MM.1S (cell line): ENCODE data around the gene PTH1R.

Source experiments
- EZH2 ChIP-seq: fragments of 300-600 bp; sonication (generic); optimal IDR thresholded peaks from 2 replicates; pipeline ENCODE3; 2017; ENCODE audit warnings: low read depth, mild to moderate bottlenecking, antibody characterized with exemption, low read length, mixed read lengths
- EZH2phosphoT487 ChIP-seq: fragments of 300-600 bp; sonication (generic); IDR thresholded peaks from 2 replicates; pipeline ENCODE4 v1.6.1; 2018; ENCODE audit warnings: antibody characterized with exemption, low read length
- TF ChIP-seq, protein P1 (sequence below): fragments of 300-600 bp; sonication (generic); IDR thresholded peaks from 2 replicates; pipeline ENCODE4 v1.5.1; 2016; ENCODE audit warnings: antibody characterized with exemption, low read length, mixed read lengths

DNA sequence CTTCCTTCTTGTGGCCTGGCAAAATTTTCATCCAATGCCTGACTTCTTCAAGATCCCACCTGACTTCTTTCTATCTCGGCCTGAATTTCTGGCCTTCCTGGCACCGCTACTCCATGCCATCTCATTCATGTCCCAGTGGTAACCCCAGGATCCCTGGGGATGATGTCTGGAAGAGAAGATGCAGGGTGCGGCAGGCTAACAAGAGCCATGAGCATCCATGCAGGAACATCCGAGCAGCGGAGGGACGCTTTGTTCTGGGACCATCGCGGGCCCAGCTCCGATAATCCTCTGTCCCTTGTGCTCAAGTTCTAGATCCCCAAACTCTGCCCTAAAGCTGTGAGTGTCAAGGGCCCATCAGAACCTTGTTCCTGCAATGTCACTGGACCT, 25.2 kb upstream of the PTH1R start:
- TF ChIP-seq, protein P1, sequence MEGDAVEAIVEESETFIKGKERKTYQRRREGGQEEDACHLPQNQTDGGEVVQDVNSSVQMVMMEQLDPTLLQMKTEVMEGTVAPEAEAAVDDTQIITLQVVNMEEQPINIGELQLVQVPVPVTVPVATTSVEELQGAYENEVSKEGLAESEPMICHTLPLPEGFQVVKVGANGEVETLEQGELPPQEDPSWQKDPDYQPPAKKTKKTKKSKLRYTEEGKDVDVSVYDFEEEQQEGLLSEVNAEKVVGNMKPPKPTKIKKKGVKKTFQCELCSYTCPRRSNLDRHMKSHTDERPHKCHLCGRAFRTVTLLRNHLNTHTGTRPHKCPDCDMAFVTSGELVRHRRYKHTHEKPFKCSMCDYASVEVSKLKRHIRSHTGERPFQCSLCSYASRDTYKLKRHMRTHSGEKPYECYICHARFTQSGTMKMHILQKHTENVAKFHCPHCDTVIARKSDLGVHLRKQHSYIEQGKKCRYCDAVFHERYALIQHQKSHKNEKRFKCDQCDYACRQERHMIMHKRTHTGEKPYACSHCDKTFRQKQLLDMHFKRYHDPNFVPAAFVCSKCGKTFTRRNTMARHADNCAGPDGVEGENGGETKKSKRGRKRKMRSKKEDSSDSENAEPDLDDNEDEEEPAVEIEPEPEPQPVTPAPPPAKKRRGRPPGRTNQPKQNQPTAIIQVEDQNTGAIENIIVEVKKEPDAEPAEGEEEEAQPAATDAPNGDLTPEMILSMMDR, result no peak
- TF ChIP-seq EZH2, result no peak
- no peak for TF ChIP-seq EZH2phosphoT487
